HepG2 (cell line): Measurements from ENCODE around the gene ZNF541. TPM values are rescaled to one million over a fixed set of nuclear protein-coding genes. Genes with fewer than 3 reads are reported as not detected.

ENCODE experiments used
- ATF7 ChIP-seq, 2 experiments: fragments of 450-650 bp in 1 of 2; sonication (generic) in 1 of 2; formaldehyde crosslinking in 1 of 2; IDR thresholded peaks; 2 replicates each; pipeline versions ENCODE4 v1.4.0 to v1.6.1; 2016 to 2020; ENCODE audit warnings: antibody characterized with exemption in 1 of 2, mild to moderate bottlenecking in 1 of 2, missing genetic modification reagents in 1 of 2
- ATM ChIP-seq: fragments of 450-650 bp; IDR thresholded peaks from 2 replicates; pipeline ENCODE4 v1.7.1; 2017; ENCODE audit warnings: mild to moderate bottlenecking, borderline replicate concordance
- BCL6 ChIP-seq: IDR thresholded peaks from 2 replicates; pipeline ENCODE4 v1.6.1; 2016; ENCODE audit warnings: missing genetic modification reagents, missing compliant biosample characterization
- BORCS8-MEF2B ChIP-seq: sonication (generic); formaldehyde crosslinking; IDR thresholded peaks from 2 replicates; pipeline ENCODE4 v1.8.0; 2022; ENCODE audit warnings: mild to moderate bottlenecking, missing genetic modification reagents
- CCDC6 ChIP-seq: sonication (generic); formaldehyde crosslinking; IDR thresholded peaks from 2 replicates; pipeline ENCODE4 v1.8.1; 2022; ENCODE audit warnings: mild to moderate bottlenecking, missing genetic modification reagents, moderate library complexity
- CENPX ChIP-seq: sonication (generic); formaldehyde crosslinking; IDR thresholded peaks from 2 replicates; pipeline ENCODE4 v1.9.0; 2021; ENCODE audit warnings: mild to moderate bottlenecking, missing genetic modification reagents, moderate library complexity
- FOXJ3 ChIP-seq: sonication (generic); formaldehyde crosslinking; IDR thresholded peaks from 2 replicates; pipeline ENCODE4 v1.4.0; 2020; ENCODE audit warnings: missing genetic modification reagents, mild to moderate bottlenecking, borderline replicate concordance
- FOXK1 ChIP-seq: sonication (generic); formaldehyde crosslinking; IDR thresholded peaks from 2 replicates; pipeline ENCODE4 v1.4.0; 2020; ENCODE audit warnings: low read depth, missing genetic modification reagents, borderline replicate concordance
- GATAD2A ChIP-seq: IDR thresholded peaks from 2 replicates; pipeline ENCODE4 v1.6.1; 2016
- HDAC2 ChIP-seq: sonication (generic); formaldehyde crosslinking; IDR thresholded peaks from 2 replicates; pipeline ENCODE4 v1.4.0; 2020; ENCODE audit warnings: missing genetic modification reagents
- JUN ChIP-seq: sonication (generic); formaldehyde crosslinking; IDR thresholded peaks from 2 replicates; pipeline ENCODE4 v1.4.0; 2020; ENCODE audit warnings: mild to moderate bottlenecking, missing genetic modification reagents
- KDM6A ChIP-seq: IDR thresholded peaks from 2 replicates; pipeline ENCODE4 v1.6.1; 2016; ENCODE audit warnings: low read depth
- KMT2B ChIP-seq: IDR thresholded peaks from 2 replicates; pipeline ENCODE4 v1.6.1; 2016; ENCODE audit warnings: missing genetic modification reagents, missing compliant biosample characterization
- RAD21 ChIP-seq: fragments of 450-650 bp; formaldehyde crosslinking; IDR thresholded peaks from 2 replicates; pipeline ENCODE4 v1.5.0; 2020; ENCODE audit warnings: mild to moderate bottlenecking
- RFXAP ChIP-seq: sonication (generic); formaldehyde crosslinking; IDR thresholded peaks from 2 replicates; pipeline ENCODE4 v1.4.0; 2020; ENCODE audit warnings: missing genetic modification reagents, borderline replicate concordance
- SP4 ChIP-seq: sonication (generic); formaldehyde crosslinking; IDR thresholded peaks from 2 replicates; pipeline ENCODE4 v1.8.1; 2023; ENCODE audit warnings: mild to moderate bottlenecking, missing genetic modification reagents
- SYNCRIP ChIP-seq: fragments of 200-400 bp; formaldehyde crosslinking; IDR thresholded peaks from 2 replicates; pipeline ENCODE4 v1.6.1; 2018; ENCODE audit warnings: mild to moderate bottlenecking, low read depth, low read length; ENCODE audit not compliant: insufficient read depth
- TOPORS ChIP-seq: sonication (generic); formaldehyde crosslinking; IDR thresholded peaks from 2 replicates; pipeline ENCODE4 v1.8.0; 2023; ENCODE audit warnings: mild to moderate bottlenecking, missing genetic modification reagents
- ZFX ChIP-seq: sonication (generic); formaldehyde crosslinking; IDR thresholded peaks from 2 replicates; pipeline ENCODE4 v1.4.0; 2020; ENCODE audit warnings: mild to moderate bottlenecking, low read depth, missing genetic modification reagents, moderate library complexity
- ZNF251 ChIP-seq: sonication (generic); formaldehyde crosslinking; IDR thresholded peaks from 2 replicates; pipeline ENCODE4 v1.9.0; 2021; ENCODE audit warnings: mild to moderate bottlenecking, missing genetic modification reagents
- ZNF362 ChIP-seq: sonication (generic); formaldehyde crosslinking; IDR thresholded peaks from 2 replicates; pipeline ENCODE4 v1.4.0; 2020; ENCODE audit warnings: missing genetic modification reagents, mild to moderate bottlenecking, borderline replicate concordance
- ZNF367 ChIP-seq: sonication (generic); formaldehyde crosslinking; IDR thresholded peaks from 2 replicates; pipeline ENCODE4 v1.4.0; 2020; ENCODE audit warnings: missing genetic modification reagents, borderline replicate concordance
- ZNF512B ChIP-seq: sonication (generic); formaldehyde crosslinking; IDR thresholded peaks from 2 replicates; pipeline ENCODE4 v1.5.1; 2020; ENCODE audit warnings: missing genetic modification reagents, mild to moderate bottlenecking, borderline replicate concordance
- ZNF644 ChIP-seq: IDR thresholded peaks from 2 replicates; pipeline ENCODE4 v1.6.1; 2016; ENCODE audit warnings: low read depth
- ZNF747 ChIP-seq: sonication (generic); formaldehyde crosslinking; IDR thresholded peaks from 2 replicates; pipeline ENCODE4 v1.8.1; 2023; ENCODE audit warnings: missing genetic modification reagents, mild to moderate bottlenecking, borderline replicate concordance
- ZNF766 ChIP-seq: sonication (generic); formaldehyde crosslinking; IDR thresholded peaks from 2 replicates; pipeline ENCODE4 v1.5.0; 2020; ENCODE audit warnings: missing genetic modification reagents, borderline replicate concordance
- polyA plus RNA-seq, 8 experiments: library from polyadenylated mRNA; depleted of rRNA in 3 of 8; stranded (reverse) in 7 of 8; unstranded in 1 of 8; fragments of >200 nt; fragmentation: Illumina TruSeq in 4 of 8; extraction: Trizol in 4 of 8; gene quantifications; 2 replicates each; pipeline versions ENCODE4 v1.2.1 to v1.2.3, GENCODE V29; 2011 to 2016; ENCODE audit warnings: low read depth in 4 of 8, missing spikeins in 1 of 8, mixed read lengths in 1 of 8; ENCODE audit not compliant: insufficient read depth in 1 of 8
- total RNA-seq, 5 experiments: library from RNA; depleted of rRNA; stranded (reverse); fragments of >200 nt; fragmentation: Illumina TruSeq; extraction: Trizol; gene quantifications; 2 replicates each; pipeline ENCODE4 v1.2.3, GENCODE V29; 2016; ENCODE audit warnings: low read depth in 1 of 5

ZNF541 gene
- total and polyA plus RNA-seq, 2 of the 13 experiments (the other 11 are each of a cell fraction or from before 2014, with no cell fraction given), result 0.03 to 0.04 TPM

GRCh38 chr19:47600246-47601179 lies 27.6 kb upstream of the ZNF541 start (continued):
- TF ChIP-seq FOXJ3 (CRISPR knock-in tag) (no peak), ZFX (peak; percentile 81), ATM (no peak), RFXAP (CRISPR knock-in tag) (peak; percentile 64; the same call in 1 of the 2 replicates), HDAC2 (peak; percentile 48; the same call in 1 of the 2 replicates), SP4 (CRISPR knock-in tag) (peak; percentile 98), TOPORS (CRISPR knock-in tag) (no peak), ZNF362 (peak; percentile 87), SYNCRIP (no peak), JUN (CRISPR knock-in tag) (no peak), RAD21 (CRISPR knock-in tag) (0 out of 2 replicates have a peak, but pooled peaks have one; percentile 38), ZNF644 (CRISPR knock-in tag) (peak; percentile 56; the same call in 1 of the 2 replicates), GATAD2A (peak; percentile 42; the same call in 1 of the 2 replicates), FOXK1 (CRISPR knock-in tag) (peak; percentile 84), BCL6 (CRISPR knock-in tag) (0 out of 2 replicates have a peak, but pooled peaks have one; percentile 3), ZNF512B (CRISPR knock-in tag) (0 out of 2 replicates have a peak, but pooled peaks have one; percentile 40), BORCS8-MEF2B (CRISPR knock-in tag) (peak; percentile 95), ZNF367 (CRISPR knock-in tag) (no peak), CENPX (CRISPR knock-in tag) (no peak), ZNF251 (CRISPR knock-in tag) (no peak), KMT2B (peak; percentile 46; the same call in 1 of the 2 replicates), KDM6A (no peak), ATF7 (IDR thresholded peaks at IDR 0.05) (no peak), ATF7 (CRISPR knock-in tag; IDR thresholded peaks at IDR 0.05) (no peak), CCDC6 (CRISPR knock-in tag) (peak; percentile 87; the same call in 1 of the 2 replicates), ZNF747 (CRISPR knock-in tag) (peak; percentile 63; the same call in 1 of the 2 replicates), ZNF766 (CRISPR knock-in tag) (no peak)
